Stimulated activated CD4-positive, alpha-beta T cell treated with anti-CD3 and anti-CD28 coated beads, Interleukin-1b, Interleukin-23, amount 100 ng/mL, for 24 hours (primary cell): ENCODE measurements around the gene ABCA10.
"Not testable (repeated sequence)": the region's sequence is repeated elsewhere in the genome, so short reads cannot be mapped to it uniquely, and the experiment has no call there.

ENCODE experiments used
- DNase-seq, 4 experiments: peaks; one replicate each; pipeline ENCODE4 v3.0.0-alpha.2; 2020; ENCODE audit warnings: low read depth in 4 of 4, low spot score in 1 of 4

The ABCA10 gene, protein sequence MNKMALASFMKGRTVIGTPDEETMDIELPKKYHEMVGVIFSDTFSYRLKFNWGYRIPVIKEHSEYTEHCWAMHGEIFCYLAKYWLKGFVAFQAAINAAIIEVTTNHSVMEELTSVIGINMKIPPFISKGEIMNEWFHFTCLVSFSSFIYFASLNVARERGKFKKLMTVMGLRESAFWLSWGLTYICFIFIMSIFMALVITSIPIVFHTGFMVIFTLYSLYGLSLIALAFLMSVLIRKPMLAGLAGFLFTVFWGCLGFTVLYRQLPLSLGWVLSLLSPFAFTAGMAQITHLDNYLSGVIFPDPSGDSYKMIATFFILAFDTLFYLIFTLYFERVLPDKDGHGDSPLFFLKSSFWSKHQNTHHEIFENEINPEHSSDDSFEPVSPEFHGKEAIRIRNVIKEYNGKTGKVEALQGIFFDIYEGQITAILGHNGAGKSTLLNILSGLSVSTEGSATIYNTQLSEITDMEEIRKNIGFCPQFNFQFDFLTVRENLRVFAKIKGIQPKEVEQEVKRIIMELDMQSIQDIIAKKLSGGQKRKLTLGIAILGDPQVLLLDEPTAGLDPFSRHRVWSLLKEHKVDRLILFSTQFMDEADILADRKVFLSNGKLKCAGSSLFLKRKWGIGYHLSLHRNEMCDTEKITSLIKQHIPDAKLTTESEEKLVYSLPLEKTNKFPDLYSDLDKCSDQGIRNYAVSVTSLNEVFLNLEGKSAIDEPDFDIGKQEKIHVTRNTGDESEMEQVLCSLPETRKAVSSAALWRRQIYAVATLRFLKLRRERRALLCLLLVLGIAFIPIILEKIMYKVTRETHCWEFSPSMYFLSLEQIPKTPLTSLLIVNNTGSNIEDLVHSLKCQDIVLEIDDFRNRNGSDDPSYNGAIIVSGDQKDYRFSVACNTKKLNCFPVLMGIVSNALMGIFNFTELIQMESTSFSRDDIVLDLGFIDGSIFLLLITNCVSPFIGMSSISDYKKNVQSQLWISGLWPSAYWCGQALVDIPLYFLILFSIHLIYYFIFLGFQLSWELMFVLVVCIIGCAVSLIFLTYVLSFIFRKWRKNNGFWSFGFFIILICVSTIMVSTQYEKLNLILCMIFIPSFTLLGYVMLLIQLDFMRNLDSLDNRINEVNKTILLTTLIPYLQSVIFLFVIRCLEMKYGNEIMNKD (N-terminal part only)

DNA sequence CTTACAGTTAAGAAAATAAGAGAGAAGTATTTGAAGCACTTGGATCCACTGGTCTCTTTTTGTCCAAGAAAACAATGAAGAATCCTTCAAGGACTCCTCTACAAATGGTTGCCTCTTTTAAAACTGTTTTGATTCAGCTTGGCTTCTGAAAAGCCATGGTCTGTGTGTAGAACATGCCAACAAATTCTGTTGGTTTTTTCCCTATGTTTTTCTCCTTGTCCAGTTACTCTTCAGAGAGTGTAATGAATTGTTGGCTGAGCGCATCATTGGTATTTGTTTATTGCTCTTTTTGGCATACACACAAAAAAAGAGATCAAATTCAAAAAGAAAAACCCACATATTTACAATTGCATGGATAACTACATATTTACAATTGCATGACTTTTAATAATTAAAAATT is at the start of gene ABCA10:
Gene ABCA10 (minus strand): TSS at position 249 of the 400 bp plus-strand sequence. CDS start 3,466 bp downstream, outside the sequence.
- no peak for DNase-seq

DNA sequence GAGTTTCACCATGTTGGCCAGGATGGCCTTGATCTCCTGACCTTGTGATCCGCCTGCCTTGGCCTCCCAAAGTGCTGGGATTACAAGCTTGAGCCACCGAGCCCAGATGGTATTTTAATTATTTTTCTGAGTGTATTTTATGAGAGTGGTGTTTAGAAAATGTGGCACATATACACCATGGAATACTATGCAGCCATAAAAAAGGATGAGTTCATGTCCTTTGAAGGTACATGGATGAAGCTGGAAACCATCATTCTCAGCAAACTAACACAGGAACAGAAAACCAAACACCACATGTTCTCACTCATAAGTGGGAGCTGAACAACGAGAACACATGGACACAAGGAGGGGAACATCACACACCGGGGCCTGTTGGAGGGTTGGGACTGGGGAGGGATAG is 47.7 kb upstream of the ABCA10 start:
- not testable (repeated sequence) for DNase-seq

DNA sequence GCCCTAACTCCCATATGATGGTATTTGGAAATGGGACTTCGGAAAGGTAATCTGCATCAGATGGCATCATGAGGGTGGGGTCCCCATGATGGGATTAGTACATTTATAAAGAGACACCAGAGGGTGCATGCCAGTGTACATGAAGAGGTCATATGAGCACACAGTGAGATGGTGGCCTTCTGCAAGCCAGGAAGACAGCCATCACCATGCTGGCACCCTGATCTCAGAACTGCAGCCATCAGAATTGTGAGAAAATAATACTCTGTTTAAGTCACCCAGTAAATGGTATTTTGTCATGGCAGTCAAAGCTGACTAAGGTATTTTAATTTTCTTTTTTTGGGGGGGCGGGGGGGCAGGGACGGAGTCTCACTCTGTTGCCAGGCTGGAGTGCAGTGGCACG is 47.1 kb upstream of the ABCA10 start:
- no peak for DNase-seq

DNA sequence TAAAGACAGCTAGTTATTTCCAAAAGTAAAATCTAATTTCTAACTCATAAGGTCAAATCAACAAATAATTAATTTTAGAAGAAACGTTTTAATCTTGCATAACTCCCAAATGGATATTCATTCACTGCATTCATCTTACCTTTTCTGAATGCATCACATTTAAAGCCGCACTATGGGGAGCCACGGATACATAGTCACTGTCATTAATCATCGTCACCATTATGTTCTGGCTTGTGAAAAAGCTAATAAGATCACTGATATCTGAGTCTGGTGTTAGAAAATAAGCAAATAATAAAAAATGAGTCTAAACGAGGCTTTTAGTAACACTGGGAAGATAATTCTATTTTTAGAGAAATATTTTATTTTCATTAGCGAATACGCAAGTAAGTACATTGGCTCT is 42.4 kb upstream of the ABCA10 start:
- no peak for DNase-seq

DNA sequence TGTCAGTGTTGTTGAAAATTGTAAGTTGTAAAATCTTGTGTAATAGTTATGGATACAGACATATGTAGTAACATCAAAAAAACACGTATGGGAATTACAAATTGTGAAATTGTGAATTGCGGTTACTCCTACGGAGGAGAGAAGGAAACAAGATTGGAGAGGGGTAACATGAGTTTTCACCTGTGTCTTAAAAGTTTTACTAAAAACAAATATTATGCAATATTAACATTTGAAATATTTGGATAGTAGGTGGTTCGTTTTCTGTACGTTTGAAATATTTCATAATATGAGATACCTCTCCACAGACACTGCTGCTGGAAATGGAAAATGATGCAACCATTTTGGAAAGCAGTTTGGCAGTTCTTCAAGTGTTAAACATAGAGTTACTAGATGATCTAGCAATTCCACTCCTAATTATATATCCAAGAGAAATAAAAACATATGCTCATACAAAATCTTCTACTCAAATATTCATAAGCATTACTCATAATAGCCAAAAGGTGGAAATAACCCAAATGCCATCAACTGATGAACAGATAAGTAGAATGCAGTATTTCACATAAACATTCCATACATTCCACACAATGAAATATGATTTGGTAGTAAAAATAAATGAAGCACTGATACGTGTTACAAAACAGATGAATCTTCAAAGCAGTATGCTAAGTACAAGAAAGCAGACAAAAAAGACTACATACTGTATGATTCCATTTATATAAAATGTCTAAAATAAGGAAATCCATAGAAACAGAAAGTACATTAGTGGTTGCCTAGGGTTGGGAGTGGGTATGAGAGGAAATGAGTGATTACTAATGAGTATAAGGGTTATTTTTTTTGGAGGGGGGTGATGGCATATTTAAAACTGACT is 40.7 kb upstream of the ABCA10 start:
- no peak for DNase-seq

DNA sequence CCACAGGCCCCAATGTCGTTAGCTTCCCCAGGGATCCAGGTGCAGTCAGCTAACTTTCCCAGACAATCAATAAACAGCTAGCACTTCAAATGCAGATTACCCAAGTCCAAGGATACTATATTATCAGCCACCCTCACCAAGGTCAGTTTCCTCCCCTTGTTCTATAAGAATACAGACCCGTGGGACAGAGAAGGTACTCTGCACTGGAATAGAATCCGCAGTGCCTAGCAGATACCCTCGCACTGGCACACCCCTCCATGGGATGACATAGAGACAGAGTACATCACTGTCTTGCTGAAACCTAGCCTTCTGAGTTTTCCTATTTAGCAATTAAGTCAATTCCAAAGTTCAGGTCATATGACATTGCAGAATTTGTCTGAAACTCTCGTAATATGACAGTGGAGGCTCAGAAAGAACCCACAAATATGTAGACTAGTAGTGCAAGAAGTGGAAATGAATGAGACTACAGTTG is 40.0 kb upstream of the ABCA10 start:
- no peak for DNase-seq

DNA sequence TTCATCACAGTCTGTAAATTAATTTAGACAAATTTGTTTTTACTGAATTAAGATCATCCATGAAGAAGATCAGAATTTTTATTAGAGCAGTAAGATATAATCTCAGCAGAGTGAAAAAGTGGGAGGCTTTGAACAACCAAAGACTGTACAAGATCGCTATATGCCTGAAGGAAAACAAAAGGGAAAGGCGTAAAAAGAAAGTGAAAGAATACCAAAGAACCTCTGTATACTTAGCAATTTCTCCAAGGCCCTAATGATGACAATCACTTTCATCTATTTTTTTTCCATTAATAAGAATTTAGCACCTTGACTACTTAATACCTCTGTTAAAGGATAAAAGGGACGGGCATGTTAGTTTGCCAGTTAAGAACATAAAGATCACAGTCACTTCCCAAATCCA is 38.6 kb upstream of the ABCA10 start:
- no peak for DNase-seq

DNA sequence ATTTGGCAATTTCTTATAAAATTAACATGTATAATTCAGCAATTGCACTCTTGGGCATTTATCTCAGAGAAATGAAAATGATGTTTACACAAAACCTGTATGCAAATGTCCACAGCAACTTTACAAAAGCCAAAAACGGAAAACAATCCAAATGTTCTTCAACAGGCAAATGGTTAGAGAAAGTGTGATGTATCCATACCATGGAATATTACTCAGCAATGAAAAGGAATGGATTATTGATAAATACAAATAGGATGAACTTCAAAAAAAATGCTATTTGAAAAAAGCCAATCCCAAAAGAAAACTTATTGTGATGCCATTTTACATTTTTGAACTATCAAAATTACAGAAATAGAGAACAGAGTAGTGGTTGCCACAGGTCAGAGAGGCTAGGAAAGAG is 37.2 kb upstream of the ABCA10 start:
- no peak for DNase-seq

DNA sequence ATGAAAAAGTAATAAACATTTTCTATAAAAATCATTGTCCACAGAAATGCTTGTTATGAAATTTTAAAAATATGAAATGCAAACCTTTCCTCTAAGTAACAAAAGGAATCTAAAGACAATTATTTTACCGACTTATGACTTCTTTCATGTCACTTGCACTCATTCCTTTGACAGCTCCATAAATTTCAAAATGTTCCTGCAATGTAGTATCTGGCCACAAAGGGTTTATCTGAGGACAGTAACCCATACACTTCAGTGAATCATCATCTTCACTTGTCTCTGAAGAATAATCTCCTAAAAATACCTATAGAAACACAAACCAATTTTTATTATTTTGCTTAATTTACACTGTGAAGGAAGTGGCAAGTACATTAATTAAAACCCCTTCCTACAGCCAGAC is 25.6 kb upstream of the ABCA10 start:
- no peak for DNase-seq

DNA sequence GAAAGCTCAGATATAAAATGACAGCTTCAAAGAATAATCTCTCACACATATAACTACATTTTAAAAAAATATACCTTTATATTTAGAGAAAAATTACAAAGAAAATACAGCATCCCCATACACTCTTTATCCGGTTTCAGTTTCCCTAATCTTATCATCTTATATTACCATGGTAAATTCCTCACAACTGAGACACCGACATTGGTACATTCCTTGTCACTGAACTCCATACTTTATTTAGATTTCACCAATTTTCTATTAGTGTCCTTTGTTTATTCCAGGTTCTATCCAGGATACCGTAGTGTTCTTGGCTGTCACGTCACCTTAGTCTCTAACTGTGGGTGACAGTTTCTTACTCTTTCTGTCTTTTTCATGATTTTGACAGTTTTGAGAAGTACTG is 22.0 kb upstream of the ABCA10 start:
- no peak for DNase-seq

DNA sequence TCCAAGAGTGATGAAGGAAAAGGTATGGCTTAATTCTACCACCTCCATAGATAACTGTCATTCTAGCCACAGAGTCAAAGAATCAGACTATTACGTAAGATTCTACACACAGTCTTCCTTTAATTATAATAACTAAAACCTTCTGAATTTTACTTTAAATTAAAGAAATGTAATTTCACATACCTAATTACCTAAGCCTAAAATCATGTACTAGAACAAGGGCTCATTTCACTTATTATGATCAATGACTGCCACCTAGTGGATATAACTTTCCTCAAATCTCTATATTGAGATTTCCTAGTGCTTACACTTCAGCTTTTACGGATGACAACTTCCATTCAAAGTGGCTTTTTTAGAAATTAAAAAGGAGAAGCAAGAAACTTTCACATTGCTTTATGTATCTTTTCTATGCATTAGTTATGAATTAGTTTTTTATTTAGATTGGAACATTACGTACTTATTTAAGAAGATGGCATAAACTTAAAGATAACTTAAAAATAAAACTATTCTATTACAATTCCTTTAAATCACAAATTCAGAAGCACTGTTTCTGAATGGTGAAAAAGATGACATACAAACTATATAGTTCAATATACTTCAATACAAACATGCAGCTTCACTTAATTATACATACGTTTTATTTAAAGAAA is 18.2 kb upstream of the ABCA10 start:
- DNase-seq = no peak

DNA sequence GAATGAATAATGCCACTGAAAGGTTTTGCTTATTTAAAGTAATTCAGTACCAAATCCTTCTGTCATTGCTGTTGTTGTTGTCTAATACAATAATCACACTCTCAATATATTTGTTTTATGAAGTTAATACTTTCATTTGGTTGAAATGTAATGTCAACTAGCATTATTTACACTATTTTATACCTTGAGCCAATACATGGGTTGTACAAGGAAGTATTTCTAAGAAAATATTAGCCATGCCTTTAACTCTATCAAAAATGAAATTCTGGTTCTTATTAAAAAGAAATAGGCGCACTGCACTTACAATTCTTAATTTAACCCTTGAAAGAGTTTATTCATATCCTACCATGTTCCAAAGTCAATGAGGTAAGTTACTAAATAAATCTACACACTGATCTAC is 17.6 kb upstream of the ABCA10 start:
- no peak for DNase-seq

DNA sequence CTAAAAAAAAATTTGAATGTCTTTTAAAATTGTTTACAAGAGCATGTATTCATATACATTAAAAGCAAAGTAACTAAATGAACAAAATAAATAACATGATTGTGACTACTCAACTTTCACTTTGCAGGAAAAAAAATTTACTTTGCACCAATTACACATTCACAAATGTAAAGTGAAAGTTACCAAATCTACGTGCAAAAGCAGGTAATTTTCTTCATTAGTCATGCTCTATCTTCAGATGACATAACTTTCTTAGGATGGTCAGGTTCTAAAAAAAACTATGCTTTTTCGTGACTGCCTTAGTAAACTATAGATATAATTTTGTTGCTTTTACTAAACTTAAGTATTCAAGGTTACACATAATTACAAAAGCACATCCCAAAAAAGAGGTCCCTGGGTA is 17.0 kb upstream of the ABCA10 start:
- no peak for DNase-seq

DNA sequence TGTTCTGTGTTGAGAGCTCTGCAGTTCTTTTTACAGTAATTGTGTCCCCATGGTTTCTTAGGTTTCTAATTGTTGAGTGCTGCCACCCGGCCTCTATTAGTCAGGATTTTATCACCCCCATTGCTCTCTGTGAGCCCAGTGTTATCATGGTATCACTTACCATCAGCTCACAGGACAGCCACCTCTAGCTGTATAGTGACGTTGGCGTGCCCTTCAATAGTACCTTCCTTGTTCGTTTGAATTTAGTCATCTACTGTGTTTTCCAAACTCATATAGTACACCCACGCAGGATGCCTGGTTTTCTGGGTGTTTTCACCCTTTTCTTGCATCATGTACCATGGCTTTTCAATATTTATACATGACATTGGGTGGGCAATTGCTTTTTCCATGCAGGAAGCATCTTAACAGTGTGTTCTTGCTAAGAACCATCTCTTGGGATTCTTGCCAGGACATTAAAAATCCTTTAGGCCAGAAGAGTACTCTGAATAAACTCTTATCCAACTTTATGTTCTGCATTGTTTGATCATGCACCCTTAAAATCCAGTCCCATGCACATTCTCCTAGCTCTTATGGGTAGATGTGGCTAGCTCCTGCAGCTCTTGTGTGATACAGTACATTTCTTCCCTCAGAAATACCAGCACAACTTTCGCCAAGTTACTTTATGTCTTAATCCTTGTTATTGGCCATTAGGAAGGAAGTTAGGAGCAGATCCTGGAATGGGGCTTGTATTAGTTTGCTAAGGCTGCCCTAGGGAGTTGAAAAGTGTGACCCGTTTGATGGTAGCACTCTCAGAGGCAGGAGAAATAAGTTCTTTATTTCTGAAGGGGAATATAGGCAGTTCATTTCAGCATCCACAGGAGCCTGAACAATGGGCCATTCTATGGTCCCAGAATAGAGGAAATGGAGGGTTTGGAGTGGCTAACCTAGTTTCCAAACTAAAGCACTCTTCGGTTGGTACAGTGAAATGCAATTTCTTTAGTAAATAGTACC is 11.3 kb upstream of the ABCA10 start:
- DNase-seq = no peak

DNA sequence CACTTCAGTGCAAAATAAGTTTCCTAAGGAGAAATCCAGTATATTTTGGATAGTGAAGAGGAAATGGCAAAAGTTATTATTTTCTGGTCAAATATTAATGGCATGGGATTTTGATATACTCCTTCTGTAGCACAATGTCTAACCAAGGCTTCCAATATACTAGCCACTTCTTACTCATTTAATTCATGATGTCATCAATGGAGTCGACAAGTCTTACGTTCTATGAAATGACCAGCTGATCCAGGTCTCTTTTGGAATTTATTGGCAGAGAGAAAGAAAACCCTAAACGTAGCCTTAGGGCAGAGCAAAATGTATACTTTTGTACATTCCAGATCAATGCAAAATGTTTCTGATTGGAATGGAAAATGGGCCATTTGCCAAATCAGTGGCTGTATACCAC is 8.3 kb upstream of the ABCA10 start:
- DNase-seq = no peak

DNA sequence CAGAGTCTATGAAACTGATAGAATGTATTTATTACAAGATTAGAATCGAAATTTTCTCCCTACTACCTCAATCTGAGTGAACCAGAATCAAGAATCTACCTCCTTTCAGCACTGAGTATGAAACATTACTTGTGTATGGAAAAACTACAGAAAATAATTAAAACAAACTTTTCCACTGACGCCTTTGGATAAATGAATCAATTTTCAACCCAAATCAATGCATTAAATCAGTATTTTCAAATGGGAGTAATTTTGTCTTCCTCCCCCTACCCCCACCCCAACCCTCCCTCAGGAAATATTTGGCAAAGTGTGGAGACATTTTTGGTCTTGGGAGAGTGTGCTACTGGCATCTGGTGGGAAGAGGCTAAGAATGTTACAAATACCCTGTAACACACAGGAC is 7.8 kb upstream of the ABCA10 start:
- DNase-seq = no peak

DNA sequence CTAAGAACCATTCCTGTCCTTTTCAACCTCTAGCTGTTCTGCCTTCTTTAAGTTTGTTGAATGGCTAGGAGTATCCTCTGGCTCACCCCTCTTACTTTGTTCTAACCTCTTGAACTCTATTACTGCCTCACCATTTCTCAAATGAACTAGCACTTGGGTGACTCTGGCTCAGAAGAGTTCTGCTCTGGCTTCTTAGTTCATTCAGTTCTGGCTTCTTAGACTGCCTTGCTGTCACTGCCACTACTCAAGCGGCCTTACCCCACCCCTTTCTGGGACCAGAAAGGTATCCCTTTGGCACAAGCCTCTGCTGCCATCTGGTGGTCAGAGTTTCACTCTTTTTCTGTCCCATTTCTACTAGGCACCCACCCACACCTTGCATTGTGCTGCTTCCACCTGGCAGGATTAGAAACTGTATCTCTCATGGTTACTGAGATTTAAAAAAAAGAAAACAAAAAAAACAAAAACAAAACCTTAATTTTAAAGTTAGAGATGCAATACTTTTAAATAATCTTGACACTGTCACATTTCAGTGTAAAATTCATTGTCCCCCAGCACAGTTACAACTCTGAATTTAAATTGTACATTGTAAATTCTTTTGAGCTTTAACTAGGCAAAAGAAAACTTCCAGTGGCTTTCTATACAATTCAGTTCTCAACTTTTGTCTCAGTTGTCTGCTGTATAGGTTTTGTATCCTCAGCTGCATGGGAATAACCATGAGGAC is 6.9 kb upstream of the ABCA10 start:
- DNase-seq = peak; percentile 12 to 45 (median 25)

DNA sequence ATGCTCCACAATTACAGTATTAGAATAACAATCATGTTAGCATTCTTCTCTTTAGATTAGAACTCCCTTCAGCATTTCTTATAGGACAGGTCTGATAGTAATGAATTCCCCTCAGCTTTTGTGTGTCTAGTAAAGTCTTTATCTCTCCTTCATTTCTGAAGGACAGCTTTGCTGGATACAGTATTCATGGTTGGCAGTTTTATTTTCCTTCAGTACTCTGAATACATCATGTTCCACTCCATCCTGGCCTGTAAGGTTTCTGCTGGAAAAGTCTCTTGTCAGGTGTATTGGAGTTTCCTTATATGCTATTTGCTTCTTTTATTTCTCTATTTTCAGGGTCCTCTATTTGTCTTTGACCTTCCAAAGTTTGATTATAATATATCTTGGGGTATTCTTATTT is 4.0 kb upstream of the ABCA10 start:
- DNase-seq = no peak
